GM18517 (cell line): ENCODE measurements around the gene CLNK.

Experiments used
- ATAC-seq: cut with Tn5 transposase; IDR thresholded peaks from one replicate; pipeline ENCODE4 v1.9.1; 2021; ENCODE audit warnings: mild to moderate bottlenecking, moderate library complexity; ENCODE audit not compliant: unreplicated experiment

Gene CLNK

GRCh38 chr4:10664408-10664807, 20.2 kb downstream of the CLNK start:
- ATAC-seq = no peak

DNA sequence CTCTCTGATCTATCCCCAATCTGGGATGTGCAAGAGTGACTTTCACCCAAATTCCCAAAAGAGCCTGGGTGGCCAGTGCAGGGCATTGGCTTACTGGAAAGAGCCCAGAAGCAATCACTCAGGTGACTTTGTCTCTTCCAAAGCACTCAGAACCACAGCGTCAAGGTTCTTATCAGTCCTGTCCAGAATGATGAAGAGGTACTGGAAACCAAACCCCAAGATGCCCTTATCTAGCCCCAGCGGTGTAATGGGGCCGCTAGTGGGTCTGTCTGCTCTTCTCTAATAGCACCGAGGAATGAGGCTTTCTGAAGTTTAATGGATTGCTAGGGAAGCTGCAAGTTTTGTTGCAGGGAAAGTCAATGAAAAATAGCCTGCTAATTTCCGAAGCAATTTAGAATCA, 21.6 kb downstream of the CLNK start:
- ATAC-seq = no peak

DNA sequence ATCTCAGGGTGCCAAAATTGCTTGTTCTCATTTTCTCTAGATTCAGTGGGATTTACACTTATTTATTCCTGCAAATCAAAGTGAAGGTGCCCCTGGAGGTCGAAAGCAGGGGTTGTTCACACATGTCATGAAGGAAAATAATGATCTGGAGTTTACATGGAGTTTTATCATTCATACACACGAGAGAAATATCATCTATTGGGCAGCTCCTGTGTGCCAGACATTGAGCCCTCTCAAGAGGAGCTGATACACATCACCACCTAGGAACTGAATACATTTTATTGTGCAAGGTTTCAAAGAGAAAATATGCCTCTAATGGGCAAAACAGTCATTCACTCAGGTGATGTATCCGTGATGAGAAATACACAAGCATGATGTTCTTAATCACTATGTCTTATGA, 23.5 kb downstream of the CLNK start:
- ATAC-seq = no peak

- ATAC-seq = no peak
These were observed 25.3 kb downstream of the CLNK start for GRCh38 chr4:10659251-10659650.

- ATAC-seq = no peak
These were observed 27.6 kb downstream of the CLNK start for GRCh38 chr4:10656988-10657387.

GRCh38 chr4:10656420-10656819, 28.1 kb downstream of the CLNK start:
- ATAC-seq = no peak

GRCh38 chr4:10655968-10656367, 28.6 kb downstream of the CLNK start:
- no peak for ATAC-seq

DNA sequence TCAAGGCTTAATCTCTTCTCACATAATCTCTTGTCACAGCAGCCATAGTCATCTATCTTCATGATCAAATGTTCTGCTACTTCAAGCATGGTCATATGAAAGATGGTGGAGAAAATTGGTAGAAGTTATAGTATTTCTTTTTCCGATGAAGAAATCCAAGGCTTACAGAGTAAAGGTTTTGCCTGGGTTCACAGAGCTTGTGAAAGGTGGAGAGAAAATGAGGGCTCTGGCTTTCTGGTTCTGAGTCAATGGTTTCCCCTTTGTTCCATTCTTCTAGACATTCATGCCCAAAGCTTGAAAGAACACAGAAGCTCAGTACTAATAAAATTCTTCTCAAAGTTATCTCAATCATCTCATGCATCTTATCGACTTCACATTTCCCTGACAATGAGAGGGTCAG, 36.1 kb downstream of the CLNK start:
- ATAC-seq = no peak

GRCh38 chr4:10647846-10648245, 36.7 kb downstream of the CLNK start:
- ATAC-seq = no peak

- no peak for ATAC-seq
These were observed 40.8 kb downstream of the CLNK start for GRCh38 chr4:10643600-10644425.

DNA sequence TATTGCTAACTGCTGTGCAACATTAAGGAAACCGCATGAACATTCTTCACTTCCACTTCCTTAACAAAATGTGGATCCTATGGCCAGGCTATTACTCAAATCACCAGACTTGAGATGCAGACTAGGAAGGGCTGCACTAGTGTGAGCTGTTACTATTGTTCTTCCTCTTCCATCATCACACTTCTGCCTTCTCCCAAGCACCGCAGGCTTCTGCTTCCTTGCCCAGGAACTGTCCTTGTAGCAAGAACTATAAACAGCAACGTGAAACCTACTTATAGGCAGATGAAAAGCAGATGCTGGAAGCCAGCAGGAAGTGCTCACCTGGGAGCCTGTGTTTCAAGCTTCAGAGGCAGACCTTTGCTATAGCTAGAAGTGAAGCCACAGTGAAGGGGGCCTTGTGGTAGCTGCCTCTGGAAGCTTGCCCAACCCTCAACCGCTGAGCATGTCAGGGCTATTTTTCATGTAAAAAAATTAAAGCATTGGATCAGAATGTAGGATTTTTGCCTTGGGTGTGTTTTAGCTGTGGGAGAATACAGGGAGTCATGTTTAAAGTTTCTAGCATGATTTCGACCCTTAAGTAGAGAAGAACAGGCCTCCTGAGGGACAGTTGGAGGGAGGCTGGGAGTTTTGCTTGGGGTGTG, 43.9 kb downstream of the CLNK start:
- ATAC-seq = no peak

GRCh38 chr4:10639664-10640063, 44.9 kb downstream of the CLNK start:
- no peak for ATAC-seq

DNA sequence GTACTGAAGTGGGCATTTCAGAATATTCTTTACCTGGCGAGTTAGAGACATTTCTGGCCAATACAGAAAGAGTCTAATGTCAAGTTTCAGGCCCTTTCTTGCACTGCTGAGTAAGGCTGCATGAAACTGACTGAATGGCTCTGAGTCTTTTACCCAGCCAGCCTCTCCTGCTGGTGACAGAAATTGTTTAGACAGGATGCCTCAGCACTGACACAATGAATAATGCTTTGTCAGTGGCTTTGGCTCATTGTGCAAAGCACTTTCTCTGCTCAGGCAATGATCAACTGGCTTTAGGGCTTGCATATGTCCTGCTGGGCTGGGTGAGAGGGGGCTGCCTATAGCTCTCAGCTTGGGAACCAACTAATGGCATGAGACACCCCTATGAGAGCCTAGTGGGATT, 45.5 kb downstream of the CLNK start:
- no peak for ATAC-seq

DNA sequence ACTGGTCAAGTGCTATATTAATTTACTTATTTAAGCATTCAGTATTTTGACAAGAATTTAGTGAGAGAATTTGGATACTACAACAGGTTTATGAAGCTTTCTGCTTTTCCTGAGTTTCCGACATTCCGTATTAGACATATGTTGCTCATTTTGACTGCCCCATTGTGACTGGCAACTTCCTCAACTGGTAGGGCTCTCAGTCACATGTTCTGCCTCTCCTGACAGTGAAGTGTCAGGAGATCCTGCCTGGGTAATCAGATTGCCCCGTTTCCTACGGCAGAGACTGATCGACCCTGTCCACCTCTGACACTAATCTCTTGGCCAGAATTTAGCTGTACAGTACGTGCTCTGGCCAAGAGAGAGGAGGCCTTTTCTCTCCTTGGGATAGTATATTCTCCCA, 49.5 kb downstream of the CLNK start:
- no peak for ATAC-seq

DNA sequence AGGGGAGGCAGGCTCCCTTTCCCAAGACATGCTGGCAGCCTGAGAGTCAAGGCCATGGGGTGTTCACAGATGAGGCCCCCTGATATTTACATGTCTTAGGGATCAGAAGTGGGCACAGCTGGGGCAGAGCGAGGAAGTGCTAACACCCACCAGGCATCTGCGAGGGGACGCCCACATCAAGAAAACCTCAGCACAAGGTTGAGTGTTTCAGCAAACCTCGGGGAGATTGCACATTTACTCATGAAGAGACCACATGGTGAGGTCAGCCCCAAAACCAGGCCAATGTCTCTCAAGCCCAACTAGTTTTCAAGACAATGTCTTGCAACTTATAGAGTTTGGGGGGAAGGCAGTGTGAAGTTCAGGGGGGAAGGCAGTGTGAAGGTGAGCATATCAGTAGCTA, 55.2 kb downstream of the CLNK start:
- no peak for ATAC-seq

- no peak for ATAC-seq
These were observed 59.4 kb downstream of the CLNK start for GRCh38 chr4:10625131-10625530.

- ATAC-seq = no peak
These were observed 60.7 kb downstream of the CLNK start for GRCh38 chr4:10623862-10624261.

DNA sequence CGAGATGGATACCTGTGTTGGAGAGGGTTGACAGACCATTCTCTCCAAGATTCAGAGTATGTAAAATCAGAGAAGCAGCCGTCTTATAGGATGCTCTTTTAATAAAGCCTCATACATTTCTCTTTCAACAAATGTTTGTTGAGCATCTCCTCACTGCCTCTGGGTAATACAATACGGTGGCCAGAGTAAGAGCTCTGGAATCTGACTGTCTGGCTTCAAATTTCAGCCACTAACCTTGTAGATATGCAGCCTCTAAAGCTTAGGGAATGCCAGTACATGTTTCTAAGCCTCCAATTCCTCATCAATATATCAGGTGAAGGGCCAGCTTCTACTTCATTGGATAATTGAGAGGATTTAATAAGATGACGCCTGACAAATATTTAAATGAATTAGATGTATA, 61.3 kb downstream of the CLNK start:
- ATAC-seq = no peak

DNA sequence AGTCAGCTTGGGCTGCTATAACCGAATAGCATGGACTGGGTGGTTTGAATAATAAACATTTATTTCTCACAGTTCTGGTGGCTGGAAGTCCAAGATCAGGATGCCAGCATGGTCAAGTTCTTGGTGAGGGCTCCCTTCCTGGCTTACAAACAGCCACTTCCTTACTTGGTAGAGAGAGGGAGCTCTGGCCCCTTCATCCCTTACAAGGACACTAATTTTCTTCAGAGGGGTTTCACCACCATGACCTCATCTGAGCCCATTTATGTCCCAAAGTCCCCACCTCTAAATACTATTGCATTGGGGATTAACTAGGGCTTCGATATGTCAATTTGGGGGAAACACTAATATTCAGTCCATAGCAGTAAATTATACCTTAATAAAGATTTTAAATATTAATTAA, 61.8 kb downstream of the CLNK start:
- ATAC-seq = peak; percentile 75

- no peak for ATAC-seq
These were observed 63.6 kb downstream of the CLNK start for GRCh38 chr4:10620935-10621488.

GRCh38 chr4:10619855-10620254, 64.7 kb downstream of the CLNK start:
- ATAC-seq = no peak

- ATAC-seq = no peak
These were observed 65.3 kb downstream of the CLNK start for GRCh38 chr4:10619220-10619619.
